Suprapubic skin (tissue), 4 donors: ENCODE measurements around the gene MARK4.

ENCODE experiments used
- POLR2A ChIP-seq, 2 donors: fragments of 450-650 bp; IDR thresholded peaks; one replicate each; pipeline ENCODE4 v1.6.1; 2017; ENCODE audit warnings: antibody characterized with exemption in 2 of 2, mild to moderate bottlenecking in 2 of 2, moderate library complexity in 2 of 2
- POLR2AphosphoS5 ChIP-seq, 3 donors: sonication (generic); formaldehyde crosslinking; IDR thresholded peaks; one replicate each; pipeline ENCODE4 v1.6.1; 2017; ENCODE audit warnings: antibody characterized with exemption in 3 of 3

DNA sequence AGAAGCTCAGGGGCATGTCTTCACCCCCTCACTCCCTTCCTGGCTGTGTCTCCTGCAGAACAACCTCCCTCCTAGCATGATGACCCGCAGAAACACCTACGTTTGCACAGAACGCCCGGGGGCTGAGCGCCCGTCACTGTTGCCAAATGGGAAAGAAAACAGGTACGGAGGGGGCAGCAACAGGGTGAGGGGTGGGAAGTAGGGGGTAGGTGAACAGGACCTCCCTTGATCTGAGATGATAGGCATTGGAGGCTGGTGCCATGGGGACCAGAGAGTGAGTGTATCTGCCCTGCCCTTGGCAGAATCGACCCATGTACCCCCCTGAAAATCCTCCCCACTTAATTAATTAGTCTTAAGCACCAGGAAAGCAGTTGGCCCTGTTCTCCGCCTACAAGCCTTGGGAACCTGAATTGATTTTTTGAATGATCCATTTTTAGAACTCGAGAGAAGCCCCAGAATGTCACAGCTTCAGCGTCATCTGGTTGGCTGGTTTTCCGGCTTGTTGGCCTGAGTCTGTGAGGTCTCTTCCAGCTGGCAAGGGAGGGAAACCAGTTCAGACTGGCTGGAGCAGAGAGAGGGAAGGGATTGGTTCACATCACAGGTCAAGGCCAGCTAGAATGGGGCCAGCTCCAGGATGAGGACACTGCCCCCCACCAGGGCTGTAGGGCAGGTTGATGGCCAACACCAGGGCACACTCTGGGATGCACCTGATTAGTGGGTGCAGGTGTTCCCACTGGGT, 43.4 kb downstream of the MARK4 start:
- no peak for TF ChIP-seq POLR2A (IDR thresholded peaks at IDR 0.05)
- no peak for TF ChIP-seq POLR2AphosphoS5 (IDR thresholded peaks at IDR 0.05)
